ENCODE results near the gene KCNK7.

The KCNK7 gene

DNA sequence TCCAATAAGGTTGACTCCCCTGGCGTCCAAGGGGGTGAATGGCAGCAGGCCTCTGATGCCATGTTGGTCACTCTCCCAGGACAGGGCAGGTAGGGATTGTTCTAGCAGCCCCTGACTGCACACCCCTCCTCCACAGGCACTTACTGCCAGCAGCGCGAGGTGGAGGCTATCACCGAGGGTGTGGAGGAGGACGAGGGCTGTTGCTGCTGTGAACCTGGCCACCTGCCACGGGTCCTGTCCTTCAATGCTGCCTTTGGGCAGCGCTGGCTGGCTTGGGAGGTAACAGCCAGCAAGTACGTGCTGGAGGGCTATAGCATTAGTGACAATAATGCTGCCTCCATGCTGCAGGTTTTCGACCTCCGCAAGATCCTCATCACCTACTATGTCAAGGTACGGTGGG is 34.6 kb upstream of the KCNK7 start:
- Histone ChIP-seq H3K4me1 (no peaks in the 10 kb centered on the region), H3K4me3 (ENCODE audit: low read depth, low read length) (no peak overlapping the region), H3K9me3 (no peaks in the 10 kb centered on the region), H3K27me3 (no peaks in the 10 kb centered on the region), H3K36me3 (peaks cover 4% of the 10 kb centered on the region; the same call in 1 of the 2 replicates)
- no peak for DNase-seq
- TF ChIP-seq, protein P1, sequence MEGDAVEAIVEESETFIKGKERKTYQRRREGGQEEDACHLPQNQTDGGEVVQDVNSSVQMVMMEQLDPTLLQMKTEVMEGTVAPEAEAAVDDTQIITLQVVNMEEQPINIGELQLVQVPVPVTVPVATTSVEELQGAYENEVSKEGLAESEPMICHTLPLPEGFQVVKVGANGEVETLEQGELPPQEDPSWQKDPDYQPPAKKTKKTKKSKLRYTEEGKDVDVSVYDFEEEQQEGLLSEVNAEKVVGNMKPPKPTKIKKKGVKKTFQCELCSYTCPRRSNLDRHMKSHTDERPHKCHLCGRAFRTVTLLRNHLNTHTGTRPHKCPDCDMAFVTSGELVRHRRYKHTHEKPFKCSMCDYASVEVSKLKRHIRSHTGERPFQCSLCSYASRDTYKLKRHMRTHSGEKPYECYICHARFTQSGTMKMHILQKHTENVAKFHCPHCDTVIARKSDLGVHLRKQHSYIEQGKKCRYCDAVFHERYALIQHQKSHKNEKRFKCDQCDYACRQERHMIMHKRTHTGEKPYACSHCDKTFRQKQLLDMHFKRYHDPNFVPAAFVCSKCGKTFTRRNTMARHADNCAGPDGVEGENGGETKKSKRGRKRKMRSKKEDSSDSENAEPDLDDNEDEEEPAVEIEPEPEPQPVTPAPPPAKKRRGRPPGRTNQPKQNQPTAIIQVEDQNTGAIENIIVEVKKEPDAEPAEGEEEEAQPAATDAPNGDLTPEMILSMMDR (IDR thresholded peaks at IDR 0.05; ENCODE audit: low read depth, low read length) = no peak

DNA sequence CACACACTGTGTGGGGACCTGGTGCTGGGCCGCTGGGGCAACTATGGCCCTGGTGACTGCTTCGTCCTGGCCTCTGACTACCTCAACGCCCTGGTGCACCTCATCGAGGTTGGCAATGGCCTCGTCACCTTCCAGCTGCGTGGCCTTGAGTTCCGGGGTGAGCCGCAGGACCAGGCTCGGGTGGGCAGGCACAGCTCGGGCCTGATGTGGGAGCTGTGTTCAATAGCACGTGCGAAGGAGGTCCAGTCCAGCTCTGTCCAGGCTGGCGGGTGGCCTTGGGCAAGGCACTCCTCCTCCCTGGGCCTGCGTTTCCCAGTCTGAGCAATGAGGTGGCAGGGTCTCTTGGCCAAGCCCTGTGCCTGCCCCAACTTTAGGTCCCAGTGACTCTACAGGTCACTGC is 34.0 kb upstream of the KCNK7 start:
- peaks cover 4% of the 10 kb centered on the region; the same call in 1 of the 2 replicates for H3K36me3 ChIP-seq

GRCh38 chr11:65627202-65627601 is 31.6 kb upstream of the KCNK7 start:
- Histone ChIP-seq H3K27me3 (no peaks in the 10 kb centered on the region), H3K4me3 (ENCODE audit: low read depth, low read length) (no peak overlapping the region), H3K4me1 (no peaks in the 10 kb centered on the region), H3K9me3 (no peaks in the 10 kb centered on the region), H3K36me3 (peaks cover 4% of the 10 kb centered on the region; the same call in 1 of the 2 replicates)
- no peak for DNase-seq
- TF ChIP-seq, protein P1 (IDR thresholded peaks at IDR 0.05; ENCODE audit: low read depth, low read length) = no peak

More for the DNA sequence above, 34.0 kb upstream of the KCNK7 start:
- H3K4me3 ChIP-seq (ENCODE audit: low read depth, low read length) = no peak overlapping the region
- no peaks in the 10 kb centered on the region for H3K27me3 ChIP-seq
- H3K4me1 ChIP-seq = no peaks in the 10 kb centered on the region
- no peak for DNase-seq
- H3K9me3 ChIP-seq = no peaks in the 10 kb centered on the region
- TF ChIP-seq, protein P1 (IDR thresholded peaks at IDR 0.05; ENCODE audit: low read depth, low read length) = no peak

DNA sequence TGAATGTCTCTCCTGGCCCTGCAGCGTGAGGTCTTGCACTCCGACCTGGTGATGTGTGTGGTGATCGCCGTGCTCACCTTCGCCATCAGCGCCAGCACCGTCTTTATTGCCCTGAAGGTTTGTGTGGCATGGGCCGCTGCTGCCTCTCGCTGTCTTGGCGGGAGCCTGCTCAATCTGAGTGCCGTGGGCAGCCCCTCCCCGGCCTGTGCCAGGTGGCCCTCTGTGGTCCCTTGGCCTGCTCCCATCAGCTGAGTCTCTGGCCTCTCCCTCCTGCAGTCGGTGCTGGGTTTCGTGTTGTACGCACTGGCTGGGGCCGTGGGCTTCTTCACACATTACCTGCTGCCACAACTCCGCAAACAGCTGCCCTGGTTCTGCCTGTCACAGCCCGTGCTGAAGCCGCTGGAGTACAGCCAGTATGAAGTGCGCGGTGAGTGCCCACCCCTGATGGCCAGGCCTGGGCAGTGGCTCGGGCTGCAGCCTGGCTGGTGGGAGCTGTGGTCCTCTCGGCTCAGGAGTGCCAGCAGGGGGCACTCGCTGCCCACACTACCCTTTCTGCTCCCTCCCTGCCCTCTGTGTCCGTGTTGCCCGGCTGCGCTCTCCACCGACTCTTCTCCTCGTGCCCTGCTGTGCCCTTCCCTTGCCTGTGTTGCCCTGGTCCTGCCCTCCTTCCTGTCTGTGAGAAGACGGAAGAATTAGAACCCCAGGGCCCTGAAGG is 30.2 kb upstream of the KCNK7 start:
- TF ChIP-seq, protein P1 (IDR thresholded peaks at IDR 0.05; ENCODE audit: low read depth, low read length) = peak; percentile 55

GRCh38 chr11:65624931-65625627 is 29.5 kb upstream of the KCNK7 start:
- TF ChIP-seq, protein P1 (IDR thresholded peaks at IDR 0.05; ENCODE audit: low read depth, low read length) = no peak
- H3K27me3 ChIP-seq = no peaks in the 10 kb centered on the region
- H3K36me3 ChIP-seq = peaks cover 4% of the 10 kb centered on the region
- H3K4me3 ChIP-seq (ENCODE audit: low read depth, low read length) = no peak overlapping the region
- H3K9me3 ChIP-seq = no peaks in the 10 kb centered on the region
- H3K4me1 ChIP-seq = no peaks in the 10 kb centered on the region
- DNase-seq = no peak

More for the DNA sequence above, 30.2 kb upstream of the KCNK7 start:
- H3K9me3 ChIP-seq = no peaks in the 10 kb centered on the region
- H3K4me3 ChIP-seq (ENCODE audit: low read depth, low read length) = no peak overlapping the region
- no peaks in the 10 kb centered on the region for H3K27me3 ChIP-seq
- peaks cover 4% of the 10 kb centered on the region; the same call in 1 of the 2 replicates for H3K36me3 ChIP-seq
- peak; percentile 64 for DNase-seq
- H3K4me1 ChIP-seq = no peaks in the 10 kb centered on the region
